ENCODE measurements around the gene ZSCAN5C. TPM values are rescaled to one million over a fixed set of nuclear protein-coding genes. Genes with fewer than 3 reads are reported as not detected.
"Not testable (repeated sequence)": the region's sequence is repeated elsewhere in the genome, so short reads cannot be mapped to it uniquely, and the experiment has no call there.

ZSCAN5C gene
- total and polyA plus RNA-seq, 2 donors: 0.05 to 0.16 TPM

DNA sequence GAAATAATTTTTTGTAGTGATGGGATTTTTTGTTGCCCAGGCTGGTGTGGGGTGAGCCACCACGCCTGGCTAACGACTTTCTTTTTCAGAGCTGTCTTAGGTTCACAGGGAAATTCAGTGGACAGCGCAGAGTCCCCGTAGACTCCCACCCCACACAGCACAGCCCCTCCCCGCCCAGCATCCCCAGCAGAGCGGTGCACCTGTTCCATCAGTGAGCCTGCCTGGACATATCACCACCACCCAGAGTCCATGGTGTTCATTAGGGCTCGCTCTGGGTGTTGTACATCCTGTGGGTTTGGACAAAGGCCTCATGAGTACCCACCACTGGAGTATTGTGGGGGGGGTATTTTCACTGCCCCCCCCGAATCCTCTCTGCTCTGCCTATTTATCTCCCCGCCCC, 8.0 kb downstream of the ZSCAN5C start:
- 94% methylated on average over 9 of the region's 9 CpGs for WGBS
- H3K4me1 ChIP-seq (ENCODE audit: control insufficient read depth in 2 of 2, insufficient read depth in 2 of 2, low read length in 2 of 2); H3K27ac ChIP-seq (ENCODE audit: low read depth in 1 of 2, low read length in 1 of 2); DNase-seq (ENCODE audit: low read depth in 6 of 9, low spot score in 9 of 9); H3K9me3 ChIP-seq (ENCODE audit: control insufficient read depth in 2 of 2, insufficient read depth in 1 of 2, low read length in 1 of 2); H3K4me3 ChIP-seq (ENCODE audit: low read length in 2 of 2); H3K27me3 ChIP-seq (ENCODE audit: control insufficient read depth in 2 of 2, insufficient read depth in 1 of 2, low read length in 1 of 2); H3K36me3 ChIP-seq (ENCODE audit: control insufficient read depth in 2 of 2, insufficient read depth in 2 of 2, low read length in 1 of 2): not testable (repeated sequence)

DNA sequence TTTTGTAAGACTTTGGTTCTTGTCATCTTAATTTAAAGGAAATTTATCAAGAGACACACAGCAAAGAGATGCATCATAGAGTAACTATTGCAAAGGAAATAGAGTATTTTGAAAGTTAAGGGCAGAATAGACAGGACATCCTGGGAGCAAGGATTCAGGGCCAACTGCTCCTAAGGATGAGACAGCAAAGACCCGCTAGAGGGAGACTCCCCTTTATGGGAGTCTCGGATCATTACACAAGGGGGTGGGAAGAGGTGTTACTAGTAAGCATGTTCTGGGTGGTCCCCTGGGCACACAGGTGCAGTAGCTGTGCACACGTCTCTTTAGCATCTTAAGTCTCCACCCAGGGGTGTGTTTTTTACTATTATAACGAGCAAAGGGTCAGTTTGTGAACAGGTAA, 9.6 kb downstream of the ZSCAN5C start:
- H3K9me3 ChIP-seq (ENCODE audit: control insufficient read depth in 2 of 2, insufficient read depth in 1 of 2, low read length in 1 of 2): no peaks in the 10 kb centered on the region
- H3K4me1 ChIP-seq (ENCODE audit: control insufficient read depth in 2 of 2, insufficient read depth in 2 of 2, low read length in 2 of 2): peaks cover under 1% of the 10 kb centered on the region in 2 donors
- H3K27me3 ChIP-seq (ENCODE audit: control insufficient read depth in 2 of 2, insufficient read depth in 1 of 2, low read length in 1 of 2): peaks cover 3 to 4% of the 10 kb centered on the region in 2 donors
- H3K27ac ChIP-seq (ENCODE audit: low read depth in 1 of 2, low read length in 1 of 2): no peak overlapping the region
- H3K36me3 ChIP-seq (ENCODE audit: control insufficient read depth in 2 of 2, insufficient read depth in 2 of 2, low read length in 1 of 2): no peaks in the 10 kb centered on the region
- DNase-seq (ENCODE audit: low read depth in 6 of 9, low spot score in 9 of 9): no peak
- 94% methylated on average over 4 of the region's 4 CpGs for WGBS
- H3K4me3 ChIP-seq (ENCODE audit: low read length in 2 of 2): no peak overlapping the region

DNA sequence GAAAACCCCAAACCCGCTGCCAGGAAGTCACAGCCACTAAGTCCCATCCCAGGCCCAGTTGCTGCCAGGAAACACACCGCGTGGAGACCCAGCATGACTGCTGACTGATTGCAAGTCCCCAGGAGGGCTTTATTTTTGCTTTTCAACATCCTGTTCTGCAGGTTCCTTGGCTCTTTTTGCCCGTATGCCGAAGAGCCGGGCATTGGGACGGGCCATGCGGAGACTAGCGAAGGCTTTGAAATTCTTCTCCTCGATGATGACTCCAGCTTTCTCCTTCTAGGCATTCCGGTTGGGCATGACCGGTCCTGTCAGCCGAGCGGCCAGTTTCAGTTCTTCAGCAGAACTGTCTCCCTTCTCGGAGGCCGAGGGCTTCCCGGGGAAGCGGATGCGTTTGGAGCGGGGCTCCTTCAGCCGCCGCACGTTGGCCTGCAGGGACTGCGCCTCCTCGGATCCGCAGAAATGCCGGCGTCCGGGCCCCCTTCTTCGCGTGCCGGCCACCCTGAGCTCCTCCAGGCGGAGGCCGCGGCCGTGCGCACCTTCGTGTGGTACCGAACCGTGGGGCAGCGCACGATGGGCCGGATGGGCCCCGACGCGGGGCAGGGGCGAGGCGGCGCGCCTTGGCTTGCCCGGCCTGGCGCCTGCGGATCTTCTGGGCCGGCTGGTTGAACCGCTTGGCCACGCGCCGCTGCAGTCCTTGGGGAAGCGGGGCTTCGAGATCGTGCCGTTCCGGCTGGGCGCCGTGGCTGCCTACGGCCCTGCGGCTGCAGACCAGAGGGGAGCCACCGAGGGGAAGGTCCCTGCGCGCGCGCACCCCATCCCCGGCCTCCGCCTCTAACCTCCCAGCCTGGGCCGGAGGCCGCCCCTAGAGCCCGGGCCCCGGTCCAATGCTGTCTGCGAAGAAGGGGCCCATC, 15.2 kb downstream of the ZSCAN5C start:
- peak overlapping the region in 1 of 2 donors; percentile 34 for H3K4me3 ChIP-seq (ENCODE audit: low read length in 2 of 2)
- DNase-seq (ENCODE audit: low read depth in 6 of 9, low spot score in 9 of 9): peak in 2 of 9 donors; percentile 7 to 9
- peaks cover 4 to 5% of the 10 kb centered on the region in 2 donors for H3K4me1 ChIP-seq (ENCODE audit: control insufficient read depth in 2 of 2, insufficient read depth in 2 of 2, low read length in 2 of 2)
- 13% methylated on average over 79 of the region's 79 CpGs for WGBS
- H3K27me3 ChIP-seq (ENCODE audit: control insufficient read depth in 2 of 2, insufficient read depth in 1 of 2, low read length in 1 of 2): peaks cover 8 to 15% of the 10 kb centered on the region in 2 donors
- no peak overlapping the region for H3K27ac ChIP-seq (ENCODE audit: low read depth in 1 of 2, low read length in 1 of 2)
- H3K36me3 ChIP-seq (ENCODE audit: control insufficient read depth in 2 of 2, insufficient read depth in 2 of 2, low read length in 1 of 2): peaks cover 0 to 6% of the 10 kb centered on the region in 2 donors
- peaks cover 0 to 1% of the 10 kb centered on the region in 2 donors for H3K9me3 ChIP-seq (ENCODE audit: control insufficient read depth in 2 of 2, insufficient read depth in 1 of 2, low read length in 1 of 2)

GRCh38 chr19:56218961-56219360, 16.9 kb downstream of the ZSCAN5C start:
- peaks cover 0 to 1% of the 10 kb centered on the region in 2 donors for H3K9me3 ChIP-seq (ENCODE audit: control insufficient read depth in 2 of 2, insufficient read depth in 1 of 2, low read length in 1 of 2)
- peaks cover 8 to 15% of the 10 kb centered on the region in 2 donors for H3K27me3 ChIP-seq (ENCODE audit: control insufficient read depth in 2 of 2, insufficient read depth in 1 of 2, low read length in 1 of 2)
- H3K27ac ChIP-seq (ENCODE audit: low read depth in 1 of 2, low read length in 1 of 2): no peak overlapping the region
- peaks cover 0 to 6% of the 10 kb centered on the region in 2 donors for H3K36me3 ChIP-seq (ENCODE audit: control insufficient read depth in 2 of 2, insufficient read depth in 2 of 2, low read length in 1 of 2)
- H3K4me3 ChIP-seq (ENCODE audit: low read length in 2 of 2): no peak overlapping the region
- WGBS: 97% methylated on average over 10 of the region's 10 CpGs
- no peak for DNase-seq (ENCODE audit: low read depth in 6 of 9, low spot score in 9 of 9)
- peaks cover 4 to 5% of the 10 kb centered on the region in 2 donors for H3K4me1 ChIP-seq (ENCODE audit: control insufficient read depth in 2 of 2, insufficient read depth in 2 of 2, low read length in 2 of 2)

DNA sequence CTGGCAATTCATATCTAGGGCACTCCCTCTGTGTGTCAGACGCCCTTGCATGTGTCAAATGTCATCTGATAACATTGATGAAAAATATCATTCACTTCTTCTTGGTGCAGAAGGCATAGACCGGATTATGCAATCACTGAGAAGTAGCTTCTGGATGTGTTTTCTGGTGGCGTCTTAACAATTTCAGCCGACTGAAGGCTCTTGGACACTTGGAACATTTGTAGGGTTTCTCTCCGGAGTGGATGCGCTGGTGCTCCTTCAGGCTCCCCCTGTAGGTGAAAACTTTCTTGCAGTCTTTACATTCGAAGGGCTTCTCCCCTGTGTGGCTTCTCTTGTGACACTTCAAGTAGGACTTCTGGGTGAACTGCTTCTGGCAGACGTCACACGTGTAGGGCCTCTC, 19.4 kb downstream of the ZSCAN5C start:
- H3K4me1 ChIP-seq (ENCODE audit: control insufficient read depth in 2 of 2, insufficient read depth in 2 of 2, low read length in 2 of 2); H3K36me3 ChIP-seq (ENCODE audit: control insufficient read depth in 2 of 2, insufficient read depth in 2 of 2, low read length in 1 of 2); H3K9me3 ChIP-seq (ENCODE audit: control insufficient read depth in 2 of 2, insufficient read depth in 1 of 2, low read length in 1 of 2); H3K27ac ChIP-seq (ENCODE audit: low read depth in 1 of 2, low read length in 1 of 2); H3K4me3 ChIP-seq (ENCODE audit: low read length in 2 of 2): not testable (repeated sequence)
- WGBS: 80% methylated on average over 9 of the region's 9 CpGs
- peak in 2 of 9 donors; percentile 0 to 7 for DNase-seq (ENCODE audit: low read depth in 6 of 9, low spot score in 9 of 9)
- peaks cover 4 to 15% of the 10 kb centered on the region in 2 donors for H3K27me3 ChIP-seq (ENCODE audit: control insufficient read depth in 2 of 2, insufficient read depth in 1 of 2, low read length in 1 of 2)

DNA sequence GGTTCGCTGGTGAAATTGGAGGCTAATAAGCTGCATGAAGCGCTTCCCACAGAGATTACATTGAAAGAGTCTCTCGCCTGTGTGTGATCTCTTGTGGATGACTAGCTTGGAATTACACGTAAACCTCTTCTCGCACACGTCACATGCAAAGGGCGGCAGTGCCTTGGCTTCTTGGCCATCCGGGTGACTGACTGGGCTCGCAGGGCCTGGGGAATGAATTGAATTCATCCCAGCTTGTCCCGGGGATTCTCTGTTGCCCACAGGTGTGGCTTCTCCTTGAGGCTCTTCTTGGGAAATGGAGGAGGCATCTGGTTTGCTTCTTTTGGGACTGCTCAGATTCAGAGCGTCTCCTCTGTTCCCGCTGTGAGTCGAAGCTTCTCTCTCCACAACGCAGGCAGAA, 19.8 kb downstream of the ZSCAN5C start:
- H3K9me3 ChIP-seq (ENCODE audit: control insufficient read depth in 2 of 2, insufficient read depth in 1 of 2, low read length in 1 of 2): peaks cover 0 to 1% of the 10 kb centered on the region in 2 donors
- no peak overlapping the region for H3K4me3 ChIP-seq (ENCODE audit: low read length in 2 of 2)
- peaks cover 4 to 11% of the 10 kb centered on the region in 2 donors for H3K27me3 ChIP-seq (ENCODE audit: control insufficient read depth in 2 of 2, insufficient read depth in 1 of 2, low read length in 1 of 2)
- H3K36me3 ChIP-seq (ENCODE audit: control insufficient read depth in 2 of 2, insufficient read depth in 2 of 2, low read length in 1 of 2): peaks cover 0 to 6% of the 10 kb centered on the region in 2 donors
- WGBS: 98% methylated on average over 14 of the region's 14 CpGs
- no peak overlapping the region for H3K27ac ChIP-seq (ENCODE audit: low read depth in 1 of 2, low read length in 1 of 2)
- no peak for DNase-seq (ENCODE audit: low read depth in 6 of 9, low spot score in 9 of 9)
- H3K4me1 ChIP-seq (ENCODE audit: control insufficient read depth in 2 of 2, insufficient read depth in 2 of 2, low read length in 2 of 2): peaks cover 2 to 4% of the 10 kb centered on the region in 2 donors

DNA sequence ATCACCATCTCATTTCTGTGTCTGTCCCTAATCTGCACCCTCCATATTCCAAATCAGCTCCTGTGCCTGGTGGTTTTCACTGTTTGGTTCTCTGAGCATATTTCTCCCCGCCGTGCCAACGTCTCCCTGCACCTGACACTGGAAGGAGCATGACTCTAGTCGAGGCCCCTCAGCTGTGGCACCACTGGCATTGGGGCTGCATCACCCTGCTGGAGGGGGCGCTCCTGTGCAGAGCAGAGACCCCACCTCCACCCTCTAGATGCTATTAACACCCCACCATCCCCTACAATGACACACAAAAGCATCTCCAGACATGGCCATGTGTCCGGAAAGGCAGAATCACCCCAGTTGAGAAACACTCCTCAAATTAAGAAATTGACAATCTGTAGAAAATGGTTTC, 20.8 kb downstream of the ZSCAN5C start:
- DNase-seq (ENCODE audit: low read depth in 6 of 9, low spot score in 9 of 9): no peak
- Histone ChIP-seq H3K36me3 (ENCODE audit: control insufficient read depth in 2 of 2, insufficient read depth in 2 of 2, low read length in 1 of 2) (peaks cover 0 to 6% of the 10 kb centered on the region in 2 donors), H3K27ac (ENCODE audit: low read depth in 1 of 2, low read length in 1 of 2) (no peak overlapping the region), H3K4me1 (ENCODE audit: control insufficient read depth in 2 of 2, insufficient read depth in 2 of 2, low read length in 2 of 2) (no peaks in the 10 kb centered on the region), H3K27me3 (ENCODE audit: control insufficient read depth in 2 of 2, insufficient read depth in 1 of 2, low read length in 1 of 2) (peaks cover 0 to under 1% of the 10 kb centered on the region in 2 donors), H3K4me3 (ENCODE audit: low read length in 2 of 2) (no peak overlapping the region), H3K9me3 (ENCODE audit: control insufficient read depth in 2 of 2, insufficient read depth in 1 of 2, low read length in 1 of 2) (no peaks in the 10 kb centered on the region)
- 89% methylated on average over 6 of the region's 6 CpGs for WGBS

- Histone ChIP-seq H3K4me3 (ENCODE audit: low read length in 2 of 2) (no peak overlapping the region), H3K27me3 (ENCODE audit: control insufficient read depth in 2 of 2, insufficient read depth in 1 of 2, low read length in 1 of 2) (no peaks in the 10 kb centered on the region), H3K36me3 (ENCODE audit: control insufficient read depth in 2 of 2, insufficient read depth in 2 of 2, low read length in 1 of 2) (peaks cover 0 to 6% of the 10 kb centered on the region in 2 donors), H3K27ac (ENCODE audit: low read depth in 1 of 2, low read length in 1 of 2) (no peak overlapping the region), H3K4me1 (ENCODE audit: control insufficient read depth in 2 of 2, insufficient read depth in 2 of 2, low read length in 2 of 2) (no peaks in the 10 kb centered on the region), H3K9me3 (ENCODE audit: control insufficient read depth in 2 of 2, insufficient read depth in 1 of 2, low read length in 1 of 2) (no peaks in the 10 kb centered on the region)
- WGBS: 97% methylated on average over 9 of the region's 9 CpGs
- no peak for DNase-seq (ENCODE audit: low read depth in 6 of 9, low spot score in 9 of 9)
Measured at GRCh38 chr19:56223481-56223880, 21.4 kb downstream of the ZSCAN5C start.

GRCh38 chr19:56245121-56245740, 43.2 kb downstream of the ZSCAN5C start:
- Histone ChIP-seq H3K36me3 (ENCODE audit: control insufficient read depth in 2 of 2, insufficient read depth in 2 of 2, low read length in 1 of 2) (no peaks in the 10 kb centered on the region), H3K4me1 (ENCODE audit: control insufficient read depth in 2 of 2, insufficient read depth in 2 of 2, low read length in 2 of 2) (no peaks in the 10 kb centered on the region), H3K27me3 (ENCODE audit: control insufficient read depth in 2 of 2, insufficient read depth in 1 of 2, low read length in 1 of 2) (no peaks in the 10 kb centered on the region), H3K4me3 (ENCODE audit: low read length in 2 of 2) (no peak overlapping the region), H3K9me3 (ENCODE audit: control insufficient read depth in 2 of 2, insufficient read depth in 1 of 2, low read length in 1 of 2) (no peaks in the 10 kb centered on the region), H3K27ac (ENCODE audit: low read depth in 1 of 2, low read length in 1 of 2) (no peak overlapping the region)
- no peak for DNase-seq (ENCODE audit: low read depth in 6 of 9, low spot score in 9 of 9)
- WGBS: 97% methylated on average over 7 of the region's 7 CpGs

All from thymus (tissue), 11 donors.